Testis (tissue), 3 donors: ENCODE measurements around the gene WDR88. TPM values are rescaled to one million over a fixed set of nuclear protein-coding genes. Genes with fewer than 3 reads are reported as not detected.
"Not testable (repeated sequence)": the region's sequence is repeated elsewhere in the genome, so short reads cannot be mapped to it uniquely, and the experiment has no call there.

Source experiments
- DNase-seq: peaks from one replicate; pipeline ENCODE4 v3.0.0-alpha.2; 2019
- H3K27ac ChIP-seq, 2 donors: fragments of 200-600 bp; sonication (generic); one replicate each; pipeline ENCODE4 v1.5.1; 2019
- H3K27me3 ChIP-seq: fragments of 200-600 bp; sonication (generic); one replicate; pipeline ENCODE4 v1.5.1; 2019
- H3K36me3 ChIP-seq: fragments of 200-600 bp; sonication (generic); one replicate; pipeline ENCODE4 v1.5.1; 2017; ENCODE audit warnings: low read depth; ENCODE audit errors: missing control alignments
- H3K4me1 ChIP-seq: fragments of 200-600 bp; sonication (generic); one replicate; pipeline ENCODE4 v1.5.1; 2019
- H3K4me3 ChIP-seq, 2 donors: fragments of 200-600 bp; sonication (generic); one replicate each; pipeline ENCODE4 v1.5.1; 2017 to 2019
- H3K9me3 ChIP-seq: fragments of 200-600 bp; sonication (generic); one replicate; pipeline ENCODE4 v1.5.1; 2017
- CTCF ChIP-seq, 3 experiments: fragments of 450-650 bp in 2 of 3; fragments of 200-600 bp in 1 of 3; sonication (generic) in 1 of 3; IDR thresholded peaks; one replicate each; pipeline ENCODE4 v1.5.1; 2016 to 2019; ENCODE audit warnings: antibody characterized with exemption in 3 of 3, mild to moderate bottlenecking in 2 of 3, moderate library complexity in 1 of 3
- POLR2A ChIP-seq: fragments of 450-650 bp; IDR thresholded peaks from one replicate; pipeline ENCODE4 v1.6.1; 2017; ENCODE audit warnings: antibody characterized with exemption, mild to moderate bottlenecking, moderate library complexity
- WGBS, 2 donors: methylation state at CpG; one replicate each; pipeline ENCODE4 v1.1.5; 2018; 5-methylcytosine and 5-hydroxymethylcytosine counted together
- intact Hi-C: fragments of 100-400 bp; cut with DNase I; formaldehyde crosslinking; loops from one replicate; pipeline ENCODE4 v1.15.1; 2023; ENCODE audit warnings: low total_unique reads
- polyA plus RNA-seq: library from polyadenylated mRNA; stranded (reverse); fragments of 350-450 nt; fragmentation: Illumina TruSeq; extraction: RNeasy Lipid Tissue Mini Kit (QIAGEN cat#74804); gene quantifications from one replicate; pipeline ENCODE4 v1.2.3, GENCODE V29; 2014; ENCODE audit warnings: low read depth, low replicate concordance; ENCODE audit not compliant: insufficient read depth
- total RNA-seq, 2 donors: library from RNA; depleted of rRNA; stranded (reverse); fragments of >200 nt; gene quantifications; one replicate each; pipeline ENCODE4 v1.2.3, GENCODE V29; 2016

Gene WDR88
- total and polyA plus RNA-seq, 3 donors from 2014 or later: 5.0 to 15.3 (median 8.9) TPM

- Histone ChIP-seq H3K27ac (no peak overlapping the region), H3K9me3 (no peaks in the 10 kb centered on the region), H3K27me3 (no peaks in the 10 kb centered on the region), H3K4me3 (no peak overlapping the region), H3K36me3 (no peaks in the 10 kb centered on the region), H3K4me1 (peaks cover 3% of the 10 kb centered on the region)
- no peak for DNase-seq
- intact Hi-C loops: no loop called here
- WGBS, 2 donors: 52 to 62% methylated on average over 3 to 8 of the region's 8 CpGs
- TF ChIP-seq CTCF (IDR thresholded peaks at IDR 0.05): no peak
- TF ChIP-seq POLR2A: no peak
These were observed 86.0 kb downstream of the WDR88 start for GRCh38 chr19:33217881-33218280.

- peak; percentile 69 for DNase-seq
These were observed 87.4 kb downstream of the WDR88 start for GRCh38 chr19:33219261-33219815.

GRCh38 chr19:33220115-33220514 lies 88.2 kb downstream of the WDR88 start:
- no peak for DNase-seq
- Histone ChIP-seq H3K36me3 (no peaks in the 10 kb centered on the region), H3K4me1 (peaks cover 3% of the 10 kb centered on the region), H3K9me3 (no peaks in the 10 kb centered on the region), H3K27ac (no peak overlapping the region), H3K4me3 (no peak overlapping the region), H3K27me3 (peaks cover 5% of the 10 kb centered on the region)
- TF ChIP-seq POLR2A (no peak), CTCF (IDR thresholded peaks at IDR 0.05) (no peak)
- intact Hi-C loops: no loop called here
- WGBS, 2 donors: 88 to 90% methylated on average over 15 to 18 of the region's 18 CpGs

More at GRCh38 chr19:33219261-33219815, 87.4 kb downstream of the WDR88 start:
- H3K4me1 ChIP-seq: peaks cover 3% of the 10 kb centered on the region
- no peak overlapping the region for H3K4me3 ChIP-seq
- H3K27me3 ChIP-seq: no peaks in the 10 kb centered on the region
- intact Hi-C loops: no loop called here
- no peaks in the 10 kb centered on the region for H3K36me3 ChIP-seq
- WGBS, 2 donors: 64 to 97% methylated on average over 6 to 12 of the region's 12 CpGs
- TF ChIP-seq CTCF (IDR thresholded peaks at IDR 0.05): no peak
- no peak for TF ChIP-seq POLR2A
- no peak overlapping the region for H3K27ac ChIP-seq
- no peaks in the 10 kb centered on the region for H3K9me3 ChIP-seq

GRCh38 chr19:33220735-33221134 lies 88.8 kb downstream of the WDR88 start:
- peaks cover 3% of the 10 kb centered on the region for H3K4me1 ChIP-seq
- intact Hi-C loops: no loop called here
- TF ChIP-seq POLR2A (no peak), CTCF (IDR thresholded peaks at IDR 0.05) (no peak)
- DNase-seq: no peak
- no peak overlapping the region for H3K27ac ChIP-seq
- no peak overlapping the region for H3K4me3 ChIP-seq
- no peaks in the 10 kb centered on the region for H3K9me3 ChIP-seq
- WGBS, 2 donors: 90 to 91% methylated on average over 9 of the region's 9 CpGs
- H3K36me3 ChIP-seq: no peaks in the 10 kb centered on the region
- H3K27me3 ChIP-seq: peaks cover 8% of the 10 kb centered on the region

GRCh38 chr19:33221638-33222037 lies 89.7 kb downstream of the WDR88 start:
- 47 to 77% methylated on average over 3 to 6 of the region's 6 CpGs for WGBS, 2 donors
- DNase-seq: no peak
- peaks cover 8% of the 10 kb centered on the region for H3K27me3 ChIP-seq

GRCh38 chr19:33222255-33222654 lies 90.3 kb downstream of the WDR88 start:
- H3K9me3 ChIP-seq, intact Hi-C loops, H3K4me1 ChIP-seq, H3K4me3 ChIP-seq, H3K36me3 ChIP-seq, H3K27ac ChIP-seq, H3K27me3 ChIP-seq, DNase-seq: not testable (repeated sequence)
- WGBS, 2 donors: 80 to 93% methylated on average over 2 of the region's 2 CpGs

More at GRCh38 chr19:33221638-33222037, 89.7 kb downstream of the WDR88 start:
- intact Hi-C loops: no loop called here
- Histone ChIP-seq H3K27ac (no peak overlapping the region), H3K36me3 (no peaks in the 10 kb centered on the region), H3K4me1 (peaks cover 3% of the 10 kb centered on the region), H3K4me3 (no peak overlapping the region), H3K9me3 (no peaks in the 10 kb centered on the region)
- TF ChIP-seq CTCF (IDR thresholded peaks at IDR 0.05) (no peak), POLR2A (no peak)
